ENCODE results near the gene SIAE.

The SIAE gene

DNA sequence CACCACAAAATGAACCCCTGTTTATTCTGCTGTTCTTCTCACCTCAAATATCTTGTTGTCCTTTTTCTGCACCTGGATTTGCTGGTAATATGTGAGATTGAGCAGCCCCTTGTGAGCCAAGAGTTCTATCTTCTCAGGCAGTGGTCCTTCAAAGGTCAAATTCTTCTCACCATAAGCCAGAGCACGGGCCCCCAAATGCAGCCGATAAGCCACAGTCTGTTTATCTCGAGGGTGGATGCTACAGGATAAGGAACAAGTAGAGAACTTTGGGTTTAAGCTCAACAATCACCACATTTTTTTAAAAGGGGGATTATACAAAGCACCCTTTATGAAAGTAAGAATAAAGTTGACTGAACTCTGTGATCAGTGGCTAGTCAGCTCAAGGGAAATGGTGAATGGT is 35.0 kb downstream of the SIAE start:
- ChIA-PET POLR2A (no interaction called here), CTCF (interaction anchor here (0.9 to 1.6 kb wide), 4 partner anchors 8 to 238 kb away, joined by 3 to 4 read pairs (median 4); no protein-coding TSS in a partner anchor)
- DNase-seq (ENCODE audit: extremely low spot score) = no peak
- TF ChIP-seq, protein P1, sequence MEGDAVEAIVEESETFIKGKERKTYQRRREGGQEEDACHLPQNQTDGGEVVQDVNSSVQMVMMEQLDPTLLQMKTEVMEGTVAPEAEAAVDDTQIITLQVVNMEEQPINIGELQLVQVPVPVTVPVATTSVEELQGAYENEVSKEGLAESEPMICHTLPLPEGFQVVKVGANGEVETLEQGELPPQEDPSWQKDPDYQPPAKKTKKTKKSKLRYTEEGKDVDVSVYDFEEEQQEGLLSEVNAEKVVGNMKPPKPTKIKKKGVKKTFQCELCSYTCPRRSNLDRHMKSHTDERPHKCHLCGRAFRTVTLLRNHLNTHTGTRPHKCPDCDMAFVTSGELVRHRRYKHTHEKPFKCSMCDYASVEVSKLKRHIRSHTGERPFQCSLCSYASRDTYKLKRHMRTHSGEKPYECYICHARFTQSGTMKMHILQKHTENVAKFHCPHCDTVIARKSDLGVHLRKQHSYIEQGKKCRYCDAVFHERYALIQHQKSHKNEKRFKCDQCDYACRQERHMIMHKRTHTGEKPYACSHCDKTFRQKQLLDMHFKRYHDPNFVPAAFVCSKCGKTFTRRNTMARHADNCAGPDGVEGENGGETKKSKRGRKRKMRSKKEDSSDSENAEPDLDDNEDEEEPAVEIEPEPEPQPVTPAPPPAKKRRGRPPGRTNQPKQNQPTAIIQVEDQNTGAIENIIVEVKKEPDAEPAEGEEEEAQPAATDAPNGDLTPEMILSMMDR (IDR thresholded peaks at IDR 0.05; ENCODE audit: control extremely low read depth, extremely low read depth, low read depth, missing control alignments) = no peak

DNA sequence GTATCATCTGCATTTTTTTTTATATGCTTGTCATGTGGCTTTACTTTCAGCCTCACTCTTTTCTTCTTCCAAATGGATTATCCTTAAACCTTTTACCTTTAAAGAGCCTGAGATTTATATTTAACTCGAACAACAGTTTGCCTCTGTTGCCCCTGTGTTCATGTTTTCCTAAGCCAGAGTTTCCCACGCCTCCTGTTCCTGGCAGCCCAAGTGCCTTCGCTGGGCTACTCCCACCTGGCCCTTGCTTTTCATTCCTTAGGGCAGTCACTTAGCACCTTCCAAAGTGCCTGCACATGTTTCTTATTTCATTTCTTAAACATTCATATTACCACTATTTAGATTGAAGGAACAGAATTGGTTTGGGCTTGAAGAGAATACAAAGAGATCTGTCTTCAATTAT is 37.6 kb downstream of the SIAE start:
- TF ChIP-seq, protein P1 (IDR thresholded peaks at IDR 0.05; ENCODE audit: control extremely low read depth, extremely low read depth, low read depth, missing control alignments) = no peak
- ChIA-PET POLR2A (no interaction called here), CTCF (interaction anchor here (6.8 kb wide), 1 partner anchor 8 kb away, joined by 52 read pairs; no protein-coding TSS in a partner anchor)
- DNase-seq (ENCODE audit: extremely low spot score) = no peak

DNA sequence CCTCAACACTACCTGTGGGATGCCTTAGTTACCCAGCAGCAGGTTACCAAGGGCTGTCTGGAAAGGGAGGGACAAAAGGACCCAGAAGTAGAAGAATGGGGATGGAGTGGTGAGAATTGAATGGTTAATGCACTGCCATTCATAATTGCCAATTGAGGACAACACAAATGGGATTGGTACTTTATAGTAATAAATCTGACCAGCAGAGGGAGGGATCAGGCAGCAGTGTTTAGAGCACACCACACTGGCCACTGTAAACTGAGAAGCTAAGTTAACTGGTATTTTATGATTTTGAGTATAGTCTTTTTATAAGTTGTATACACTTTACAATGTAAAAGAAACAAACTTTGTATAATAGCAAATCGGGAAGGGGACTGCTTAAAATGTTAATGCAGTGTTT is 40.2 kb downstream of the SIAE start:
- DNase-seq (ENCODE audit: extremely low spot score) = no peak
- ChIA-PET POLR2A (no interaction called here), CTCF (interaction anchor here (1.2 to 6.8 kb wide), 3 partner anchors 9 to 800 kb away, joined by 3 to 52 read pairs (median 5); no protein-coding TSS in a partner anchor)
- TF ChIP-seq, protein P1 (IDR thresholded peaks at IDR 0.05; ENCODE audit: control extremely low read depth, extremely low read depth, low read depth, missing control alignments) = peak; percentile 12

DNA sequence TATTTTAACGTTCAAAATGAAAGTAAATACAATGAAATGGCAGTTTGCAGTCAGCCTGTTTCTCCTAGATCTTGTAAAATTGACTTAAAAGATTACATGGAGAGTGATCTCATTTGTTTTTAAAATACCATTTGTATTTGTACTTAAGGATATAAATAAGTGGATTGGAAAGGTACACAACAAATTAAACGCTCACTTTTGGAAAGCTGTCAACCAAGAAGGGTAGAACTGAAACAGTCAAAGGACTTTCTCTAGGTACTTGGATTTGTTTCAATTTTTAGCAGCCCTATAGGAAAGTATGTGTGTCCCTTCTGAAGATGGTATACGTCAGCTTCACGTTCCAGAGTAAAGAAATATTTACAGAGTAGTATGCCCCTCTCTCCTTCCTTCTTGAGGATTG is 43.6 kb downstream of the SIAE start:
- TF ChIP-seq, protein P1 (IDR thresholded peaks at IDR 0.05; ENCODE audit: control extremely low read depth, extremely low read depth, low read depth, missing control alignments) = no peak
- ChIA-PET CTCF (interaction anchor here (1.1 to 6.8 kb wide), 6 partner anchors 9 to 164 kb away, joined by 3 to 52 read pairs (median 4); no protein-coding TSS in a partner anchor), POLR2A (no interaction called here)
- DNase-seq (ENCODE audit: extremely low spot score) = no peak

DNA sequence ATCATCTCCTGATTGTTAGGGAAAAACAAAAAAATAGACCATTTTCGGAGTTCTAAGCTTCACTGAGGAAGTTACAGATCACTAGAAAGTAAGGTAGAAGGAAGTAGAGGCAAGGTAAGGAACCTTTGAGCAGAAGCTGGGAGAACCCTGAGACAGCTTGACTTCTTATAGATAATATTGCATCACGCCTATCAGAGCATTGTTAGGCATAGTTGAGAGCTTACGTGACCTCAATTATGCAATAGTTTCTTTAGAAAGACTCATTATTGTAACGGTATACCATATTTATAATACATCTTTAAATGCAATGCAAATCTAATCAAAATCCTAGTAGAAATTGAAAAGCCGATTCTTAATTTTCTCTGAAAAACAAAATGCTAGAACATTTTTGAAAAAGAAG is 46.0 kb downstream of the SIAE start:
- no peak for DNase-seq (ENCODE audit: extremely low spot score)
- POLR2A ChIA-PET = interaction anchor here (0.6 kb wide), 1 partner anchor 111 kb away, joined by 3 read pairs; no protein-coding TSS in a partner anchor
- TF ChIP-seq, protein P1 (IDR thresholded peaks at IDR 0.05; ENCODE audit: control extremely low read depth, extremely low read depth, low read depth, missing control alignments) = no peak
- CTCF ChIA-PET = no interaction called here

- TF ChIP-seq, protein P1 (IDR thresholded peaks at IDR 0.05; ENCODE audit: control extremely low read depth, extremely low read depth, low read depth, missing control alignments) = no peak
- ChIA-PET POLR2A (no interaction called here), CTCF (interaction anchor here (1.2 to 6.9 kb wide), 7 partner anchors 13 to 251 kb away, joined by 3 to 30 read pairs (median 4); no protein-coding TSS in a partner anchor)
- no peak for DNase-seq (ENCODE audit: extremely low spot score)
These were observed 47.9 kb downstream of the SIAE start for GRCh38 chr11:124625504-124626168.

All from GM10248 (cell line).